Loucy (cell line): ENCODE results near the gene ARMC8.

ENCODE experiments used
- EZH2phosphoT487 ChIP-seq: fragments of 200-600 bp; IDR thresholded peaks from 2 replicates; pipeline ENCODE4 v1.6.1; 2018; ENCODE audit warnings: antibody characterized with exemption, mild to moderate bottlenecking, moderate library complexity, borderline replicate concordance
- TF ChIP-seq, protein P1 (sequence below): fragments of 200-600 bp; sonication (generic); conservative IDR thresholded peaks from 2 replicates; pipeline ENCODE4 v1.5.1; 2014; ENCODE audit warnings: mild to moderate bottlenecking, antibody characterized with exemption, low read length

GRCh38 chr3:138210528-138210927 lies 23.4 kb downstream of the ARMC8 start:
- TF ChIP-seq, protein P1, sequence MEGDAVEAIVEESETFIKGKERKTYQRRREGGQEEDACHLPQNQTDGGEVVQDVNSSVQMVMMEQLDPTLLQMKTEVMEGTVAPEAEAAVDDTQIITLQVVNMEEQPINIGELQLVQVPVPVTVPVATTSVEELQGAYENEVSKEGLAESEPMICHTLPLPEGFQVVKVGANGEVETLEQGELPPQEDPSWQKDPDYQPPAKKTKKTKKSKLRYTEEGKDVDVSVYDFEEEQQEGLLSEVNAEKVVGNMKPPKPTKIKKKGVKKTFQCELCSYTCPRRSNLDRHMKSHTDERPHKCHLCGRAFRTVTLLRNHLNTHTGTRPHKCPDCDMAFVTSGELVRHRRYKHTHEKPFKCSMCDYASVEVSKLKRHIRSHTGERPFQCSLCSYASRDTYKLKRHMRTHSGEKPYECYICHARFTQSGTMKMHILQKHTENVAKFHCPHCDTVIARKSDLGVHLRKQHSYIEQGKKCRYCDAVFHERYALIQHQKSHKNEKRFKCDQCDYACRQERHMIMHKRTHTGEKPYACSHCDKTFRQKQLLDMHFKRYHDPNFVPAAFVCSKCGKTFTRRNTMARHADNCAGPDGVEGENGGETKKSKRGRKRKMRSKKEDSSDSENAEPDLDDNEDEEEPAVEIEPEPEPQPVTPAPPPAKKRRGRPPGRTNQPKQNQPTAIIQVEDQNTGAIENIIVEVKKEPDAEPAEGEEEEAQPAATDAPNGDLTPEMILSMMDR: no peak
- no peak for TF ChIP-seq EZH2phosphoT487
